GM21423 (cell line): Measurements from ENCODE around the gene DENND4B.
"Not testable (repeated sequence)": the region's sequence is repeated elsewhere in the genome, so short reads cannot be mapped to it uniquely, and the experiment has no call there.

Experiments used
- ATAC-seq: cut with Tn5 transposase; IDR thresholded peaks from one replicate; pipeline ENCODE4 v1.9.1; 2021; ENCODE audit warnings: mild to moderate bottlenecking, moderate library complexity; ENCODE audit not compliant: unreplicated experiment

The DENND4B gene

GRCh38 chr1:153891042-153891441 lies 55.5 kb downstream of the DENND4B start:
- not testable (repeated sequence) for ATAC-seq

- ATAC-seq = no peak
These were observed 58.0 kb downstream of the DENND4B start for GRCh38 chr1:153888533-153888932.

GRCh38 chr1:153886127-153886526 lies 60.4 kb downstream of the DENND4B start:
- ATAC-seq = no peak

- no peak for ATAC-seq
These were observed 63.3 kb downstream of the DENND4B start for GRCh38 chr1:153883223-153883622.

- ATAC-seq = no peak
These were observed 64.1 kb downstream of the DENND4B start for GRCh38 chr1:153882296-153882912.

- ATAC-seq = no peak
These were observed 64.8 kb downstream of the DENND4B start for GRCh38 chr1:153881751-153882150.

GRCh38 chr1:153880962-153881361 lies 65.6 kb downstream of the DENND4B start:
- no peak for ATAC-seq

GRCh38 chr1:153880024-153880423 lies 66.5 kb downstream of the DENND4B start:
- ATAC-seq = no peak
